HG02642 (cell line): ENCODE results near the gene LPAR4.
"Not testable (repeated sequence)": the region's sequence is repeated elsewhere in the genome, so short reads cannot be mapped to it uniquely, and the experiment has no call there.

Experiments
- ATAC-seq: cut with Tn5 transposase; IDR thresholded peaks from one replicate; pipeline ENCODE4 v1.9.1; 2021; ENCODE audit warnings: mild to moderate bottlenecking; ENCODE audit not compliant: unreplicated experiment, poor library complexity

LPAR4 gene

GRCh38 chrX:78747489-78747888, at the start of gene LPAR4:
Gene LPAR4 (plus strand): TSS chrX:78747720. CDS start chrX:78754870, 7,150 bp downstream.
- ATAC-seq: no peak

GRCh38 chrX:78706071-78706470, 41.4 kb upstream of the LPAR4 start:
- ATAC-seq: no peak

- no peak for ATAC-seq
Observed at GRCh38 chrX:78708262-78708661, 39.3 kb upstream of the LPAR4 start.

GRCh38 chrX:78708816-78709215, 38.7 kb upstream of the LPAR4 start:
- ATAC-seq: no peak

- ATAC-seq: no peak
Observed at GRCh38 chrX:78710171-78710570, 37.3 kb upstream of the LPAR4 start.

GRCh38 chrX:78712336-78712735, 35.2 kb upstream of the LPAR4 start:
- ATAC-seq: no peak

- no peak for ATAC-seq
Observed at GRCh38 chrX:78725287-78725686, 22.2 kb upstream of the LPAR4 start.

- ATAC-seq: no peak
Observed at GRCh38 chrX:78746496-78746895, 1.0 kb upstream of the LPAR4 start.

GRCh38 chrX:78747971-78748370, 451 bp downstream of the LPAR4 start:
- no peak for ATAC-seq

- no peak for ATAC-seq
Observed at GRCh38 chrX:78748846-78749245, 1.3 kb downstream of the LPAR4 start.

GRCh38 chrX:78753571-78753970, 6.1 kb downstream of the LPAR4 start:
- ATAC-seq: no peak

- ATAC-seq: peak; percentile 96
Observed at GRCh38 chrX:78754917-78755316, 7.4 kb downstream of the LPAR4 start.

- no peak for ATAC-seq
Observed at GRCh38 chrX:78759081-78759480, 11.6 kb downstream of the LPAR4 start.

- no peak for ATAC-seq
Observed at GRCh38 chrX:78769101-78769755, 21.7 kb downstream of the LPAR4 start.

- no peak for ATAC-seq
Observed at GRCh38 chrX:78769946-78770345, 22.4 kb downstream of the LPAR4 start.

GRCh38 chrX:78796916-78797315, 49.4 kb downstream of the LPAR4 start:
- ATAC-seq: no peak

GRCh38 chrX:78800114-78800513, 52.6 kb downstream of the LPAR4 start:
- ATAC-seq: no peak

GRCh38 chrX:78800694-78801093, 53.2 kb downstream of the LPAR4 start:
- no peak for ATAC-seq

- no peak for ATAC-seq
Observed at GRCh38 chrX:78801522-78801921, 54.0 kb downstream of the LPAR4 start.

- ATAC-seq: not testable (repeated sequence)
Observed at GRCh38 chrX:78802526-78802925, 55.0 kb downstream of the LPAR4 start.
